Stimulated activated naive B cell treated with anti-CD40 and anti-IgM and Interleukin-4, amounts not matched to agents 10 μg/mL and 1 μg/mL and 100 μg/mL, for 72 hours (primary cell): ENCODE data around the gene PRDM12.
A peak's percentile ranks its signal among the peaks of the same experiment; 100 is the strongest.

Source experiments
- ATAC-seq, 2 donors: fragments of 150-1000 bp; cut with Tn5 transposase; replicated peaks; 2 replicates each; pipeline ENCODE4 v1.10.0; 2021; ENCODE audit warnings: moderate library complexity in 1 of 2
- DNase-seq: peaks from one replicate; pipeline ENCODE4 v3.0.0; 2021
- H3K27ac Mint-ChIP-seq: one replicate; pipeline ENCODE4 v1.8.0; 2022; ENCODE audit warnings: mild to moderate bottlenecking, mixed read lengths
- H3K27me3 Mint-ChIP-seq, 2 donors: one replicate each; pipeline ENCODE4 v1.8.0; 2022; ENCODE audit warnings: mixed read lengths in 2 of 2
- H3K36me3 Mint-ChIP-seq, 2 donors: one replicate each; pipeline ENCODE4 v1.8.0; 2022; ENCODE audit warnings: mixed read lengths in 2 of 2, mild to moderate bottlenecking in 1 of 2
- H3K4me1 Mint-ChIP-seq, 2 donors: one replicate each; pipeline ENCODE4 v1.8.0; 2022; ENCODE audit warnings: mixed read lengths in 2 of 2, mild to moderate bottlenecking in 1 of 2
- H3K4me3 Mint-ChIP-seq, 2 donors: one replicate each; pipeline ENCODE4 v1.8.0; 2022; ENCODE audit warnings: mild to moderate bottlenecking in 2 of 2, mixed read lengths in 2 of 2, moderate library complexity in 1 of 2
- H3K9me3 Mint-ChIP-seq, 2 donors: one replicate each; pipeline ENCODE4 v1.8.0; 2022; ENCODE audit warnings: mixed read lengths in 2 of 2, mild to moderate bottlenecking in 1 of 2

Gene PRDM12

GRCh38 chr9:130664251-130665028, at the start of gene PRDM12:
Gene PRDM12, plus strand, starts transcription at chr9:130664594. Its CDS starts 60 bp downstream, at chr9:130664654.
- Mint-ChIP-seq H3K9me3 (no peaks in the 10 kb centered on the region), H3K36me3 (peaks cover 1 to 3% of the 10 kb centered on the region in 2 donors), H3K4me1 (peaks cover 28 to 69% of the 10 kb centered on the region in 2 donors), H3K27me3 (peaks cover 59 to 94% of the 10 kb centered on the region in 2 donors), H3K27ac (peak within 1 kb of the TSS; percentile 89), H3K4me3 (peak within 1 kb of the TSS; percentile 73 to 75)
- DNase-seq: no peak
- no peak for ATAC-seq

DNA sequence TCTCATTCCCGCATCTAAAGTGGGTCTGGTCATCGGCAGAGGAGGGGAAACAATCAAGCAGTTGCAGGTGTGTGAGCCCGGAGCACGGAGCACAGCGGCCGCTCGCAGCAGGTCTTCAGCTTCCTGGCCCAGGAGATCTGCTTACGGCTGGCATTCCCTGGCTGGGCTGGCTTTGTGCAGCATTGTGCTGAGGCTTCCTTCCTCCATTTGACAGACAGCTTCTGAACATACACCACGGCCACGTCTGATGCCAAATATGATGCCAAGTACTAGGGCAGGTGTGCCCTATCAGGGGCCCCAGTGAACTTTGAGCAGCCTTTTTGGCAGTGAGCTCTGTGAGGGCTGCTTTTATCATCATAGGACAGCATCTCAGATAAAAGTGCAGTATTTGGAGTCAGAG, 47.9 kb upstream of the PRDM12 start:
- no peaks in the 10 kb centered on the region for H3K4me1 Mint-ChIP-seq
- H3K36me3 Mint-ChIP-seq: peaks cover 44 to 62% of the 10 kb centered on the region in 2 donors
- ATAC-seq: no peak
- peak overlapping the region; percentile 47 for H3K27ac Mint-ChIP-seq
- DNase-seq: no peak
- H3K27me3 Mint-ChIP-seq: no peaks in the 10 kb centered on the region
- H3K4me3 Mint-ChIP-seq: no peak overlapping the region
- H3K9me3 Mint-ChIP-seq: no peaks in the 10 kb centered on the region

GRCh38 chr9:130623466-130623865, 40.9 kb upstream of the PRDM12 start:
- H3K27me3 Mint-ChIP-seq: no peaks in the 10 kb centered on the region
- DNase-seq (no peak), ATAC-seq (no peak)
- H3K4me3 Mint-ChIP-seq: no peak overlapping the region
- H3K27ac Mint-ChIP-seq: no peak overlapping the region
- no peaks in the 10 kb centered on the region for H3K9me3 Mint-ChIP-seq
- peaks cover 44 to 58% of the 10 kb centered on the region in 2 donors for H3K36me3 Mint-ChIP-seq
- peaks cover 0 to 5% of the 10 kb centered on the region in 2 donors for H3K4me1 Mint-ChIP-seq

GRCh38 chr9:130624154-130624553, 40.2 kb upstream of the PRDM12 start:
- H3K4me1 Mint-ChIP-seq: peaks cover 0 to 5% of the 10 kb centered on the region in 2 donors
- peaks cover 46 to 56% of the 10 kb centered on the region in 2 donors for H3K36me3 Mint-ChIP-seq
- DNase-seq: no peak
- no peaks in the 10 kb centered on the region for H3K9me3 Mint-ChIP-seq
- no peak for ATAC-seq
- H3K4me3 Mint-ChIP-seq: no peak overlapping the region
- no peak overlapping the region for H3K27ac Mint-ChIP-seq
- H3K27me3 Mint-ChIP-seq: no peaks in the 10 kb centered on the region

GRCh38 chr9:130626249-130626996, 38.0 kb upstream of the PRDM12 start:
- Mint-ChIP-seq H3K4me1 (peaks cover 0 to 5% of the 10 kb centered on the region in 2 donors), H3K27ac (no peak overlapping the region), H3K36me3 (peaks cover 42 to 56% of the 10 kb centered on the region in 2 donors), H3K9me3 (no peaks in the 10 kb centered on the region), H3K4me3 (no peak overlapping the region), H3K27me3 (no peaks in the 10 kb centered on the region)
- DNase-seq (no peak), ATAC-seq (no peak)

DNA sequence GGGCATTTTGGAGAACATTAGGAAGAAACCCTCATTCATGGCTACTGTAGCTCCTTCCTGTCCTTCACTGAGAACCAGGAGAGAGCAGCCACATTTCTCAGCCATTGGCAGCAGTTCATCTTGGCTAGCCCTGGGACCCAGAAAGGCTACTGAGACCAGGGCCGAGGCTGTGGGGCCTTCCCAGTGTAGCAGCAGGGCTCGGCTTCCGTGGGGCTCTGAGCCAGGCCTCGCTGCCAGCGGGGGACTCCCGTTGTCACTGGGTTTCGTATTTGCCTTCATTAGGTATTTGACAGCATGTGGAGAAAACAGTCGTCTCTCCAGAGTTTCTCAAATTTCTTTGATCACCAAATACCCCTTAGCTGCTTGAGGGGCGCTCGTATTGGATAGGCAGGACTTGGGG, 37.3 kb upstream of the PRDM12 start:
- ATAC-seq: no peak
- no peak overlapping the region for H3K27ac Mint-ChIP-seq

DNA sequence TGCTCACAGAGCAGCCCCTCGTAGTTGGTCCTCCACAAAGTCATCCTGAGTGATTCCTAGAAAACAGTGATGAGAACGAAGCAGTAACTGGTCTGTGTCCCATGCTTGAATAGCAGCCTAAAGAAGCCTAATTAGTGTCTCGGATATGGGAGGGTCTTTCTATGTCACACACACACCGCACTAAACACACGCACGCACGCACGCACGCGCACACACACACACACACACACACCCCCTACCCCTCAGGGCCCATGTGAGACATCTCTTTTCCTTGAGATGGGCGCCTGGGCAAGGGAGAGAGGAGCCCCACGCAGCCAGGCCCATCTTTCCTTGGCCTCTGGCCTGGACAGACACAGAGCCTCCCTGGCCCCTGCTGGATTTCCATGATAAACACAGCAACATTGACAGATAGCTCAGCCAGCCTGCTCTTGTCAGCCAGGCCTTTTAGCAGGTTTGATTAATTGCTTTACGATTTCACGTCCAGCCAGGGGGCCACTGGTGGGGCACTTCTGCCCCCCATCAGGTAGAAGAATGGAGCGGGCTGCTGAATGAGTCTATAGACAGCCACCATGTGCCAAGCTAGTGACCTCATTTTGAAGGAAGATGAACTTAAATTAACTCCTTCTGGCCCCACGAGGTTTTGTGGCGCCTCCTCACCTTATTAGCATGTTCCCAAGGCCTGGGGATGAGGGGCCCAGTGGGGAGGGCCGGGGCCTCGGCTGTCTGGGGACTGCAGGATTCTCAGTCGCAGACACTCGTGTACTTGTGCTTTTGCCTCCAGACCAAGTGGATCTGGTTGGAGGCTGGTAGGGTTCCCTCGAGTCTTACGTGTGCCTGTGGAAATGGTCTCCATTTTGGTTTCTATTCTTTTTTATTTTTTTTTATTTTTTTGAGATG, 36.2 kb upstream of the PRDM12 start:
- Mint-ChIP-seq H3K4me3 (no peak overlapping the region), H3K9me3 (no peaks in the 10 kb centered on the region), H3K27ac (peak overlapping the region; percentile 51), H3K4me1 (no peaks in the 10 kb centered on the region), H3K36me3 (peaks cover 53 to 67% of the 10 kb centered on the region in 2 donors), H3K27me3 (no peaks in the 10 kb centered on the region)
- DNase-seq (no peak), ATAC-seq (no peak)

More for the DNA sequence above, 37.3 kb upstream of the PRDM12 start:
- Mint-ChIP-seq H3K36me3 (peaks cover 49 to 62% of the 10 kb centered on the region in 2 donors), H3K27me3 (no peaks in the 10 kb centered on the region), H3K4me1 (peaks cover 0 to 5% of the 10 kb centered on the region in 2 donors), H3K4me3 (no peak overlapping the region), H3K9me3 (no peaks in the 10 kb centered on the region)
- DNase-seq: no peak

- Mint-ChIP-seq H3K27me3 (no peaks in the 10 kb centered on the region), H3K4me1 (no peaks in the 10 kb centered on the region), H3K27ac (peak overlapping the region; percentile 14), H3K36me3 (peaks cover 45 to 69% of the 10 kb centered on the region in 2 donors), H3K4me3 (no peak overlapping the region), H3K9me3 (no peaks in the 10 kb centered on the region)
- ATAC-seq (no peak), DNase-seq (no peak)
These were observed 34.8 kb upstream of the PRDM12 start for GRCh38 chr9:130629443-130630070.

GRCh38 chr9:130630071-130630450, 34.3 kb upstream of the PRDM12 start:
- Mint-ChIP-seq H3K27ac (no peak overlapping the region), H3K9me3 (no peaks in the 10 kb centered on the region), H3K4me3 (no peak overlapping the region), H3K36me3 (peaks cover 49 to 74% of the 10 kb centered on the region in 2 donors), H3K27me3 (no peaks in the 10 kb centered on the region), H3K4me1 (no peaks in the 10 kb centered on the region)
- DNase-seq (no peak), ATAC-seq (no peak)

- no peak overlapping the region for H3K27ac Mint-ChIP-seq
- ATAC-seq: no peak
- peaks cover 48 to 76% of the 10 kb centered on the region in 2 donors for H3K36me3 Mint-ChIP-seq
- no peaks in the 10 kb centered on the region for H3K27me3 Mint-ChIP-seq
- DNase-seq: no peak
- no peaks in the 10 kb centered on the region for H3K4me1 Mint-ChIP-seq
- no peaks in the 10 kb centered on the region for H3K9me3 Mint-ChIP-seq
- H3K4me3 Mint-ChIP-seq: no peak overlapping the region
These were observed 33.7 kb upstream of the PRDM12 start for GRCh38 chr9:130630506-130631330.

DNA sequence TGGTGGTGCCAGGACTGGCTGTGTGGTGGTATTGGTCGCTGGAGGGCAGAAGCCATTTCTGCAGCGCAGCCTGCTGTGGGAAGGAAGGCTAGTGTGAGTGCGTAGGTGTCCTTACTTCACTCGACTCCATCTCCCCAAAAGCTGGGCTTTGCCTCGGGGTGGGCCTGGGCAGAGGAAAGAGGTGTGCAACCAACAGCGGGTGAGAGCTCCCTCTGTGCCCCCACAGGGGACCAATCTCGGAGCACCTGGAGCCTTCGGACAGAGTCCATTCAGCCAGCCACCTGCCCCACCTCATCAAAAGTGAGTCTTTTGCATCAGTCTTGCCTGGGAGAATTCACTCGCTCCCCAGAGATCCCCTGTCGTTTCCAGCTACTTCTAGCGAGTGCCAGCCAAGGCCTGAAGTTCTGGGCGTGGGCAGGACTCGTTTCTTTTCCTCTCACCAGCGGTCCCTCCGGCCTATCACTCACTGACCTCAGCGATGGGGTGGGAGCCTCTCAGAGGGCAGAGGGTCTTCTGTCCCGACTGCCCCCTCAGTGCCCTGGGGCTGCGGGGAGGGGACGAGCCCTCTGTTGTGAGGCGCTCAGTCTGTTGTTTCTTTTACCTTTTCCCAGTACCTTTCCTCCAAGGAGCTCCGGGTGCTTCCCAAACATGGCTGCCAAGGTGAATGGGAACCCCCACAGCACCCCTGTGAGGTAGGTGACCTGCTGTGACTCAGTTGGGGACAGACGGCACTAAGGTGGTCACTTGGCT, 32.9 kb upstream of the PRDM12 start:
- H3K9me3 Mint-ChIP-seq: no peaks in the 10 kb centered on the region
- H3K27me3 Mint-ChIP-seq: no peaks in the 10 kb centered on the region
- H3K4me1 Mint-ChIP-seq: no peaks in the 10 kb centered on the region
- no peak for ATAC-seq
- H3K4me3 Mint-ChIP-seq: no peak overlapping the region
- peak overlapping the region; percentile 20 for H3K27ac Mint-ChIP-seq
- DNase-seq: no peak
- H3K36me3 Mint-ChIP-seq: peaks cover 48 to 76% of the 10 kb centered on the region in 2 donors

DNA sequence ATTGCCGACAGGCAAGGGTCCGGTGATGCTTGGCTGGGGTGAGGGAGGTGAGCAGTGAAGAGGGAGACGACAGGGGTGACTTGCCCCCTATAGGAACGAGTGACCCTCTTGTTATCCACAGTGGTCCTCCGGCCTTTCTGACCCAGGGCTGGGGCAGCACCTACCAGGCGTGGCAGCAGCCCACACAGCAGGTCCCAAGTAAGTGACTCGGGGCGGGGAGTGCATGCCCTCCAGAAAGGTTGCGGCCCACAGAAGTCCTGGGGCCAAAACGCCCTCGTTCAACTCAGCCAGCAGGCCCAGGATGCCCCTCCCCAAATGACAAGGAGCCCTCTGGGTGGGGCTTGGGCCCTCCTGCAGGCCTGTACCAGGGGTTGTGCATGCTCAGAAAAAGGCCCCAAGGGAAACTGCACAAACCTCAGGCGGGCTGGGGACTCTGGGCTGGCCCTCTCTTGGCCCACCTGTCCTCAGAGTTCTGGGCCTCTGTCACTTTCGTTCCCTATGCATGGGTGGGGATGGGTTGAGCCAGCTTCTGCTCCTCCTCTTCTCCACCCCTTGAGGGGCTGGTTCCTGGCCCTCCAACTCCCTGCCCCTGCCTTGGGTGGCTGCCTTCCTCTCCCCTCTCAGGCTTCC, 32.2 kb upstream of the PRDM12 start:
- H3K27ac Mint-ChIP-seq: no peak overlapping the region
- no peak for ATAC-seq
- no peaks in the 10 kb centered on the region for H3K9me3 Mint-ChIP-seq
- no peaks in the 10 kb centered on the region for H3K4me1 Mint-ChIP-seq
- no peak for DNase-seq
- H3K27me3 Mint-ChIP-seq: no peaks in the 10 kb centered on the region
- H3K4me3 Mint-ChIP-seq: no peak overlapping the region
- H3K36me3 Mint-ChIP-seq: peaks cover 44 to 70% of the 10 kb centered on the region in 2 donors
